IPS-18c (cell line): ENCODE results near the gene SFPQ.

Source experiments
- H3K4me3 ChIP-seq: 2 replicates; pipeline ENCODE4 v1.7.0; 2013; ENCODE audit warnings: low read depth, mild to moderate bottlenecking, low read length, moderate library complexity; ENCODE audit not compliant: insufficient read depth
- H3K9me3 ChIP-seq: one replicate; pipeline ENCODE4 v1.6.1; 2013; ENCODE audit warnings: mild to moderate bottlenecking, low read length, moderate library complexity; ENCODE audit not compliant: control insufficient read depth, insufficient read depth

SFPQ gene

GRCh38 chr1:35192056-35192852 lies 691 bp downstream of the SFPQ start:
- Histone ChIP-seq H3K4me3 (peak overlapping the region; percentile 99), H3K9me3 (no peaks in the 10 kb centered on the region)

GRCh38 chr1:35191429-35192055 lies 1.4 kb downstream of the SFPQ start:
- Histone ChIP-seq H3K4me3 (peak overlapping the region; percentile 99), H3K9me3 (no peaks in the 10 kb centered on the region)

GRCh38 chr1:35190784-35191183 lies 2.2 kb downstream of the SFPQ start:
- Histone ChIP-seq H3K9me3 (no peaks in the 10 kb centered on the region), H3K4me3 (peak overlapping the region; percentile 99)

GRCh38 chr1:35188578-35189392 lies 4.2 kb downstream of the SFPQ start:
- no peak overlapping the region for H3K4me3 ChIP-seq
- no peaks in the 10 kb centered on the region for H3K9me3 ChIP-seq

GRCh38 chr1:35187816-35188342 lies 5.1 kb downstream of the SFPQ start:
- Histone ChIP-seq H3K4me3 (no peak overlapping the region), H3K9me3 (no peaks in the 10 kb centered on the region)

GRCh38 chr1:35186239-35186638 lies 6.7 kb downstream of the SFPQ start:
- no peak overlapping the region for H3K4me3 ChIP-seq
- no peaks in the 10 kb centered on the region for H3K9me3 ChIP-seq

GRCh38 chr1:35185200-35185599 lies 7.7 kb downstream of the SFPQ start:
- H3K4me3 ChIP-seq = no peak overlapping the region
- H3K9me3 ChIP-seq = no peaks in the 10 kb centered on the region

- Histone ChIP-seq H3K4me3 (no peak overlapping the region), H3K9me3 (no peaks in the 10 kb centered on the region)
Measured at GRCh38 chr1:35184495-35185199, 8.3 kb downstream of the SFPQ start.

GRCh38 chr1:35181790-35182455 lies 11.0 kb downstream of the SFPQ start:
- no peak overlapping the region for H3K4me3 ChIP-seq

GRCh38 chr1:35180776-35181374 lies 12.1 kb downstream of the SFPQ start:
- H3K9me3 ChIP-seq = no peaks in the 10 kb centered on the region
- no peak overlapping the region for H3K4me3 ChIP-seq

More at GRCh38 chr1:35181790-35182455, 11.0 kb downstream of the SFPQ start:
- no peaks in the 10 kb centered on the region for H3K9me3 ChIP-seq

GRCh38 chr1:35179908-35180307 lies 13.0 kb downstream of the SFPQ start:
- H3K9me3 ChIP-seq = no peaks in the 10 kb centered on the region
- no peak overlapping the region for H3K4me3 ChIP-seq

- no peaks in the 10 kb centered on the region for H3K9me3 ChIP-seq
Measured at GRCh38 chr1:35178874-35179380, 14.0 kb downstream of the SFPQ start.

GRCh38 chr1:35178295-35178695 lies 14.7 kb downstream of the SFPQ start:
- Histone ChIP-seq H3K4me3 (no peak overlapping the region), H3K9me3 (no peaks in the 10 kb centered on the region)

More at GRCh38 chr1:35178874-35179380, 14.0 kb downstream of the SFPQ start:
- H3K4me3 ChIP-seq = no peak overlapping the region

- no peaks in the 10 kb centered on the region for H3K9me3 ChIP-seq
- no peak overlapping the region for H3K4me3 ChIP-seq
Measured at GRCh38 chr1:35177237-35177786, 15.6 kb downstream of the SFPQ start.

GRCh38 chr1:35175602-35176001 lies 17.3 kb downstream of the SFPQ start:
- H3K4me3 ChIP-seq = no peak overlapping the region
- H3K9me3 ChIP-seq = no peaks in the 10 kb centered on the region

GRCh38 chr1:35175098-35175576 lies 17.8 kb downstream of the SFPQ start:
- no peaks in the 10 kb centered on the region for H3K9me3 ChIP-seq
- no peak overlapping the region for H3K4me3 ChIP-seq
